Measurements from ENCODE around the gene KAT5. TPM values are rescaled to one million over a fixed set of nuclear protein-coding genes. Genes with fewer than 3 reads are reported as not detected.

The KAT5 gene
- total RNA-seq, 1 experiment from 2014 or later = 49.6 TPM

DNA sequence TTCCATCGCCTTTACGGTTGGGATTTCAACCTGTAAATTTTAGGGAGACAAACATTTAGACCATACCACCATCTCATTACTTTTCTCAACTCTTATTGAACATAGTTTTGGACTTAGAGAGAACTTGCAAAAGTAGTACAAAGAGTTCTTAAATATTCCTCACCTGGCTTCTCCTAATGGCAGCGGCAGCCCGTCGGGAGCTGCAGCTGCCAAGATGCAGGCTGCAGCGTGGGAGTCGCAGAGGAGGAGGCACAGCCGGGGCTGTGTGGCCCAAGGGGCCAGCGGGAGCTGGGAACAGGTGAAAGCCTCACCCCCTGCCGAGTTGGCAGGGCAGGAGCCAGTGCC is 31.6 kb downstream of the KAT5 start:
- H3F3A ChIP-seq (ENCODE audit: insufficient read depth, low read depth) = peaks cover 4% of the 10 kb centered on the region; the same call in 1 of the 2 replicates
- POLR2A ChIA-PET (ENCODE audit: unreplicated experiment) = no interaction called here
- TF ChIP-seq, protein P1, sequence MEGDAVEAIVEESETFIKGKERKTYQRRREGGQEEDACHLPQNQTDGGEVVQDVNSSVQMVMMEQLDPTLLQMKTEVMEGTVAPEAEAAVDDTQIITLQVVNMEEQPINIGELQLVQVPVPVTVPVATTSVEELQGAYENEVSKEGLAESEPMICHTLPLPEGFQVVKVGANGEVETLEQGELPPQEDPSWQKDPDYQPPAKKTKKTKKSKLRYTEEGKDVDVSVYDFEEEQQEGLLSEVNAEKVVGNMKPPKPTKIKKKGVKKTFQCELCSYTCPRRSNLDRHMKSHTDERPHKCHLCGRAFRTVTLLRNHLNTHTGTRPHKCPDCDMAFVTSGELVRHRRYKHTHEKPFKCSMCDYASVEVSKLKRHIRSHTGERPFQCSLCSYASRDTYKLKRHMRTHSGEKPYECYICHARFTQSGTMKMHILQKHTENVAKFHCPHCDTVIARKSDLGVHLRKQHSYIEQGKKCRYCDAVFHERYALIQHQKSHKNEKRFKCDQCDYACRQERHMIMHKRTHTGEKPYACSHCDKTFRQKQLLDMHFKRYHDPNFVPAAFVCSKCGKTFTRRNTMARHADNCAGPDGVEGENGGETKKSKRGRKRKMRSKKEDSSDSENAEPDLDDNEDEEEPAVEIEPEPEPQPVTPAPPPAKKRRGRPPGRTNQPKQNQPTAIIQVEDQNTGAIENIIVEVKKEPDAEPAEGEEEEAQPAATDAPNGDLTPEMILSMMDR (conservative IDR thresholded peaks at IDR 0.05) = no peak
- no peak for TF ChIP-seq EZH2 (IDR thresholded peaks at IDR 0.05; ENCODE audit: low read depth)
- intact Hi-C loops (cut with micrococcal nuclease; ENCODE audit: unreplicated experiment) = loop anchor here (2.0 kb wide), 1 partner anchor 73 kb away; no protein-coding TSS in a partner anchor
- H3K79me2 ChIP-seq (ENCODE audit: low read depth) = no peaks in the 10 kb centered on the region
- no peaks in the 10 kb centered on the region for H4K20me1 ChIP-seq (ENCODE audit: insufficient read depth)
- 0 out of 2 replicates have a peak, but pooled peaks cover 4% of the 10 kb centered on the region for H3K4me1 ChIP-seq (replicated peaks; ENCODE audit: insufficient read depth)
- H3K9me3 ChIP-seq (ENCODE audit: insufficient read depth, low read depth) = no peaks in the 10 kb centered on the region
- no peaks in the 10 kb centered on the region for H3K36me3 ChIP-seq (ENCODE audit: low read depth)
- no peak overlapping the region for H2AFZ ChIP-seq
- no peaks in the 10 kb centered on the region; the same call in 1 of the 2 replicates for H3K9me2 ChIP-seq (ENCODE audit: insufficient read depth)
- BruUV-seq (replicated peaks) = no TSS peak
- CTCF ChIA-PET = interaction anchor here (0.7 kb wide), 1 partner anchor 258 kb away, joined by 3 read pairs; the partner anchor contains the start of genes BANF1 and EIF1AD
- no peak overlapping the region for H3K4me3 ChIP-seq
- DNase-seq = no peak
- H3K27me3 ChIP-seq (ENCODE audit: insufficient read depth, low read depth) = peaks cover 8% of the 10 kb centered on the region; the same call in 1 of the 2 replicates
- H3K27ac ChIP-seq = no peak overlapping the region
- H3K4me2 ChIP-seq = no peak overlapping the region

DNA sequence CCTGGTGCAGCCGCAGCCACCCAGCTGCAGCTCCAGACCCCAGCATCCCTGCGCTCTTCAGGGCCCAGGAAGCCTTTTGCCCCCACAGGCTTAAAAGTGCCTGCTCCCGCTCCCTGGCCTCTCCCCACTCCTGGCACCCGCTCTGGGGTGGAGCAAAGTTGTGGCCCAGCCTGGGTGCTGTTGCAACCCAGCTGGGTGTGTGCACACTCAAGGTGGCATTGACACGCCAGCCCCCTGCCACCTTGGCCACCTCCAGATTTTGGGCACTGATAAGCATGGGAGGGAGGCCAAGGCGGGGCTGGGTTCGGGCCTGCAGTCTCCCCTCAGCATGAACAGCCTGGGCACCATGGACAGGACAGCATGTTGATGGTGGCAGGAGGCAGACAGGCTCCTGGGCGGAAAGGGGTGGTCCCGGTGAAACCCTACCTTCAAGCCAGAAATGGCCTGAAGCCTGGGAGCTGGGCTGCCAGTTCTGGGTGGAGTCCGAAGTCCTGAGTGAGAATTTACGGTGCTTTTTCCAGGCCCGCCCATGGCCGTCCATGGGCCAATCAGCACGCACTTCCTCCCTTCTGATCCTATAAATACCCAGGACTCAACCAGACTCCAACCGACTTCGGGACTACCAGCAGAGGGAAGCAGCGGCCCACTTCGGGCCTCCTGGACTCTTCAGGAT is 32.1 kb downstream of the KAT5 start:
- no peak overlapping the region for H3K4me3 ChIP-seq
- no peak overlapping the region; the same call in 1 of the 2 replicates for H2AFZ ChIP-seq
- no peaks in the 10 kb centered on the region for H4K20me1 ChIP-seq (ENCODE audit: insufficient read depth)
- H3K4me2 ChIP-seq = peak overlapping the region; percentile 46
- TF ChIP-seq, protein P1 (conservative IDR thresholded peaks at IDR 0.05) = peak; percentile 81
- TF ChIP-seq EZH2 (IDR thresholded peaks at IDR 0.05; ENCODE audit: low read depth) = no peak
- no peaks in the 10 kb centered on the region; the same call in 1 of the 2 replicates for H3K9me2 ChIP-seq (ENCODE audit: insufficient read depth)
- no peaks in the 10 kb centered on the region for H3K9me3 ChIP-seq (ENCODE audit: insufficient read depth, low read depth)
- no TSS peak for BruUV-seq (replicated peaks)
- ChIA-PET POLR2A (ENCODE audit: unreplicated experiment) (interaction anchor here (0.6 kb wide), 1 partner anchor 163 kb away, joined by 3 read pairs; no protein-coding TSS in a partner anchor), CTCF (interaction anchor here (0.7 to 1.0 kb wide), 3 partner anchors 25 to 258 kb away, joined by 3 to 9 read pairs (median 6); partner anchors contain the start of genes BANF1, EIF1AD and KAT5)
- no peaks in the 10 kb centered on the region for H3K79me2 ChIP-seq (ENCODE audit: low read depth)
- no peaks in the 10 kb centered on the region for H3K36me3 ChIP-seq (ENCODE audit: low read depth)
- DNase-seq = peak; percentile 28 to 72
- H3K27me3 ChIP-seq (ENCODE audit: insufficient read depth, low read depth) = peaks cover 8% of the 10 kb centered on the region; the same call in 1 of the 2 replicates
- H3K4me1 ChIP-seq (replicated peaks; ENCODE audit: insufficient read depth) = 0 out of 2 replicates have a peak, but pooled peaks cover 4% of the 10 kb centered on the region
- peaks cover 4% of the 10 kb centered on the region; the same call in 1 of the 2 replicates for H3F3A ChIP-seq (ENCODE audit: insufficient read depth, low read depth)
- no peak overlapping the region for H3K27ac ChIP-seq
- intact Hi-C loops (cut with micrococcal nuclease; ENCODE audit: unreplicated experiment) = loop anchor here (2.0 kb wide), 1 partner anchor 73 kb away; no protein-coding TSS in a partner anchor

DNA sequence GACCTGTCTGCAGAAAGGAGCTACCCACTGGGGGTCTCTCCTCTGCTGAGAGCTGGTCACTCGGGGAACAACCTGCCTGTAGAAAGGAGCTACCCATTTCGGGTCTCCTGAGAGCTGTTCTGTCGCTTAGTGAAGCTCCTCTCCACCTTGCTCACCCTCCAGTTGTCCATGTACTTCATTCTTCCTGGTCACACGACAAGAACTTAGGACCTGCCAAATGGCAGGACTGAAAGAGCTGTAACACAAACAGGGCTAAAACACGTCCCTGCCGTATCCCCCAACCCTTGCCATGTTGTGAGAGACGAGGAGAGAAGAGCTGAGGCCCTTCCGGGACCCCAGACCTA is 32.6 kb downstream of the KAT5 start:
- Histone ChIP-seq H3K9me3 (ENCODE audit: insufficient read depth, low read depth) (no peaks in the 10 kb centered on the region), H3K4me1 (replicated peaks; ENCODE audit: insufficient read depth) (0 out of 2 replicates have a peak, but pooled peaks cover 4% of the 10 kb centered on the region), H3K27me3 (ENCODE audit: insufficient read depth, low read depth) (peaks cover 13% of the 10 kb centered on the region; the same call in 1 of the 2 replicates), H3K4me3 (no peak overlapping the region), H3K27ac (no peak overlapping the region), H2AFZ (no peak overlapping the region; the same call in 1 of the 2 replicates), H3K9me2 (ENCODE audit: insufficient read depth) (no peaks in the 10 kb centered on the region; the same call in 1 of the 2 replicates), H3K79me2 (ENCODE audit: low read depth) (no peaks in the 10 kb centered on the region), H3K36me3 (ENCODE audit: low read depth) (no peaks in the 10 kb centered on the region), H3F3A (ENCODE audit: insufficient read depth, low read depth) (peaks cover 4% of the 10 kb centered on the region; the same call in 1 of the 2 replicates), H3K4me2 (peak overlapping the region; percentile 46), H4K20me1 (ENCODE audit: insufficient read depth) (no peaks in the 10 kb centered on the region)
- ChIA-PET CTCF (interaction anchor here (0.7 to 1.0 kb wide), 2 partner anchors 25 to 32 kb away, joined by 6 to 9 read pairs; partner anchors contain the start of gene KAT5), POLR2A (ENCODE audit: unreplicated experiment) (interaction anchor here (0.6 kb wide), 1 partner anchor 162 kb away, joined by 3 read pairs; no protein-coding TSS in a partner anchor)
- intact Hi-C loops (cut with micrococcal nuclease; ENCODE audit: unreplicated experiment) = loop anchor here (2.0 kb wide), 1 partner anchor 72 kb away; no protein-coding TSS in a partner anchor
- DNase-seq = no peak
- BruUV-seq (replicated peaks) = no TSS peak
- TF ChIP-seq EZH2 (IDR thresholded peaks at IDR 0.05; ENCODE audit: low read depth) = no peak
- TF ChIP-seq, protein P1 (conservative IDR thresholded peaks at IDR 0.05) = peak; percentile 4; the same call in 1 of the 2 replicates
